ENCODE measurements around the gene PLXDC2.

The PLXDC2 gene

GRCh38 chr10:20075713-20076112 lies 259.5 kb downstream of the PLXDC2 start:
- no peak overlapping the region for H3K27ac ChIP-seq (ENCODE audit: extremely low read depth, low read depth, low read length)
- no peak overlapping the region for H3K4me3 ChIP-seq (ENCODE audit: low read depth, low read length)
- ChIA-PET CTCF (no interaction called here), POLR2A (no interaction called here)
- H3K36me3 ChIP-seq (ENCODE audit: control insufficient read depth in 2 of 2, insufficient read depth in 1 of 2, low read length in 2 of 2): no peaks in the 10 kb centered on the region
- no peak for TF ChIP-seq ZNF398 (tag by site-specific recombination; IDR thresholded peaks at IDR 0.05)
- no peak for TF ChIP-seq HOXC10 (CRISPR knock-in tag; IDR thresholded peaks at IDR 0.05)
- no peak for TF ChIP-seq KLF17 (tag by site-specific recombination; IDR thresholded peaks at IDR 0.05)
- no peak for TF ChIP-seq SP7 (tag by site-specific recombination; IDR thresholded peaks at IDR 0.05)
- no peak for TF ChIP-seq BCL11A (tag by site-specific recombination; IDR thresholded peaks at IDR 0.05; ENCODE audit: low read depth)
- TF ChIP-seq ZNF223 (tag by site-specific recombination; IDR thresholded peaks at IDR 0.05): no peak
- no peak for TF ChIP-seq ZNF174 (tag by site-specific recombination; IDR thresholded peaks at IDR 0.05)
- TF ChIP-seq AEBP2 (tag by site-specific recombination; IDR thresholded peaks at IDR 0.05; ENCODE audit: borderline replicate concordance): no peak
- TF ChIP-seq GLI2 (tag by site-specific recombination; IDR thresholded peaks at IDR 0.05; ENCODE audit: borderline replicate concordance, low read depth): no peak
- TF ChIP-seq ZNF2 (tag by site-specific recombination; IDR thresholded peaks at IDR 0.05): no peak
- TF ChIP-seq ZBTB11 (tag by site-specific recombination; conservative IDR thresholded peaks at IDR 0.05; ENCODE audit: low read depth): no peak
- TF ChIP-seq ZNF112 (tag by site-specific recombination; IDR thresholded peaks at IDR 0.05): no peak
- no peak for TF ChIP-seq ZNF654 (tag by site-specific recombination; IDR thresholded peaks at IDR 0.05; ENCODE audit: low read depth)
- TF ChIP-seq ZNF266 (tag by site-specific recombination; IDR thresholded peaks at IDR 0.05; ENCODE audit: low read depth): no peak
- no peak for TF ChIP-seq ZNF354C (tag by site-specific recombination; IDR thresholded peaks at IDR 0.05; ENCODE audit: borderline replicate concordance, low read depth)
- TF ChIP-seq ZNF211 (tag by site-specific recombination; IDR thresholded peaks at IDR 0.05; ENCODE audit: low read depth): no peak
- TF ChIP-seq SCRT1 (tag by site-specific recombination; IDR thresholded peaks at IDR 0.05; ENCODE audit: borderline replicate concordance): no peak
- no peak for TF ChIP-seq ZNF37A (tag by site-specific recombination; IDR thresholded peaks at IDR 0.05)
- TF ChIP-seq ZBTB20 (tag by site-specific recombination; IDR thresholded peaks at IDR 0.05): no peak
- TF ChIP-seq ZBTB17 (tag by site-specific recombination; IDR thresholded peaks at IDR 0.05): no peak
- no peaks in the 10 kb centered on the region for H3K9me3 ChIP-seq (ENCODE audit: control insufficient read depth, insufficient read depth, low read depth, low read length)
- H3K4me1 ChIP-seq (ENCODE audit: control insufficient read depth, insufficient read depth, low read length): no peaks in the 10 kb centered on the region
